ENCODE data around the gene ZSWIM2.

The ZSWIM2 gene

GRCh38 chr2:186780701-186781316 lies 68.2 kb downstream of the ZSWIM2 start:
- in situ Hi-C loops (cut with MboI; ENCODE audit: low sequenced_read_pairs, unreplicated experiment) = no loop called here
- peak; percentile 9 for DNase-seq (ENCODE audit: low spot score)
- TF ChIP-seq CTCF (IDR thresholded peaks at IDR 0.05; ENCODE audit: borderline replicate concordance, control extremely low read depth, extremely low read depth, insufficient read depth, missing control alignments) = peak; percentile 11

All from GM13976 (cell line).